NCI-H2196 (cell line): Measurements from ENCODE around the gene CHN1.

Source experiments
- DNase-seq: peaks from one replicate; lab custom pipeline; 2025; ENCODE audit not compliant: unreplicated experiment; lab: John Stamatoyannopoulos, UW

Gene CHN1

GRCh38 chr2:174772472-174772801, 232.7 kb downstream of the CHN1 start:
- no peak for DNase-seq

GRCh38 chr2:174771631-174772471, 233.3 kb downstream of the CHN1 start:
- DNase-seq, result peak; percentile 77

GRCh38 chr2:174771136-174771535, 234.0 kb downstream of the CHN1 start:
- DNase-seq, result no peak

GRCh38 chr2:174768557-174768956, 236.6 kb downstream of the CHN1 start:
- DNase-seq, result no peak

GRCh38 chr2:174766271-174766670, 238.9 kb downstream of the CHN1 start:
- no peak for DNase-seq

- no peak for DNase-seq
These were observed 239.6 kb downstream of the CHN1 start for GRCh38 chr2:174765576-174765975.

- peak; percentile 48 for DNase-seq
These were observed 240.6 kb downstream of the CHN1 start, which contains the start of gene CHRNA1 for GRCh38 chr2:174764280-174765255. Gene CHRNA1, minus strand, starts transcription at chr2:174764472. Its CDS starts 78 bp downstream, at chr2:174764394.

- no peak for DNase-seq
These were observed 241.4 kb downstream of the CHN1 start for GRCh38 chr2:174763780-174764179.

GRCh38 chr2:174762464-174762863, 242.7 kb downstream of the CHN1 start:
- no peak for DNase-seq

- no peak for DNase-seq
These were observed 243.3 kb downstream of the CHN1 start for GRCh38 chr2:174761837-174762236.

GRCh38 chr2:174760845-174761473, 244.2 kb downstream of the CHN1 start:
- DNase-seq, result no peak

GRCh38 chr2:174759381-174760065, 245.7 kb downstream of the CHN1 start:
- DNase-seq, result no peak

GRCh38 chr2:174756743-174757142, 248.4 kb downstream of the CHN1 start:
- no peak for DNase-seq

GRCh38 chr2:174753038-174753633, 252.0 kb downstream of the CHN1 start:
- no peak for DNase-seq

- DNase-seq, result no peak
These were observed 252.7 kb downstream of the CHN1 start for GRCh38 chr2:174752403-174753037.

GRCh38 chr2:174750923-174751441, 254.2 kb downstream of the CHN1 start:
- DNase-seq, result no peak

- DNase-seq, result no peak
These were observed 255.4 kb downstream of the CHN1 start for GRCh38 chr2:174749793-174750192.

GRCh38 chr2:174748948-174749347, 256.2 kb downstream of the CHN1 start:
- peak; percentile 60 for DNase-seq
